DMS 273 (cell line): Measurements from ENCODE around the gene HSPA2.
"Not testable (repeated sequence)": the region's sequence is repeated elsewhere in the genome, so short reads cannot be mapped to it uniquely, and the experiment has no call there.

Source experiments
- DNase-seq: peaks from one replicate; lab custom pipeline; 2025; ENCODE audit not compliant: unreplicated experiment; lab: John Stamatoyannopoulos, UW

The HSPA2 gene

DNA sequence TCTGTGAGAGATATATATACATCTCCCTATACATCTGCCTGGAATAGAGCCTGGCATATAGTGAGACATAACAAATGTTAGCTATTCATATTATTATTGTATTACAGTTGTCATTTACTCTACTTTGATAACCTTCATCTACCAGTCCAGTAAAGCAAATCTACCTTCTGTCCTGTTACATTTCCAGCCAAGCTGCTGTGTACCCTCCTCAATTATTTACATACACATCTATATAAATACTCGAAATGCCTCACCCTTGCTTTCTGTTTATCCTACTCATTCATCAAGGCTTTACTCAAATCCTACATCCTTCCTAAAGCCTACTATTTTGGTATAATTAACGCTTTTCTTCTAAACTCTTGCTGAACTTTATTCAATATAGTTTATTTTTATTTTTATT lies 27.3 kb upstream of the HSPA2 start:
- no peak for DNase-seq

DNA sequence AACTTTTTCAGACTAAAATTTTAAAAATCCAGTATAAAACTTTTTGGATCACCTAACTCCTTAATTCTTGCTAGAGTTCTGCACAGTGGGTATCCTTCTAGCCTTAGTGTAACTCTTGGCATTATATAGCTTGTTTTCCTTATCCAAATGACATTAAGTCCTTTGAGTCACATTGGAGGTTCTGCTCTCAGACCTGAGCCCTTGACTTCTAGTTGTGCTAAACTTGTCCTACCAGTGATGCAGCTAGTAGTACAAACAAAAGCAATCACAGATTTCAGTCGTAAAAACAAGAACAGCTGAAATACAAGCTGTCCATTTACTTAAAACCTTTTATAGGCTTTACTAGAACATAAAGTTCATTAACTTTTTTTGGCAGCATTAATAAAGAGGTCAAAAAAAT lies 25.5 kb upstream of the HSPA2 start:
- DNase-seq: no peak

GRCh38 chr14:64516969-64517368 lies 23.6 kb upstream of the HSPA2 start:
- no peak for DNase-seq

- DNase-seq: not testable (repeated sequence)
These were observed 22.9 kb upstream of the HSPA2 start for GRCh38 chr14:64517667-64518066.

- no peak for DNase-seq
These were observed 22.3 kb upstream of the HSPA2 start for GRCh38 chr14:64518229-64518628.

DNA sequence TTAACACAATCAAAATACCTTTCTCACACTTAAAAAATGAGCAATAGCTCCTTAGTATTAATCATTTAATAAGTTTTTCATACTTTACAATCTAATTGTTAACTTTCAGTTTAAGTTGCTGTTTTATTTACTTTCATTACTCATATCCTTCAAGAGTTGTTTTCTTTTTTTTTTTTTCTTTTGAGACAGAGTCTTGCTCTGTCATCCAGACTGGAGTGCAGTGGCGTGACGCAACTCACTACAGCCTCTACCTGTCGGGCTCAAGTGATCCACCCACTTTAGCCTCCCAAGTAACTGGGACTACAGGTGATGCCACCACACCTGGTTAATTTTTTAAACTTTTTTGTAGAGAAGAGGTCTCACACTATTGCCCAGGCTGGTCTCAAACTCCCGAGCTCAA lies 19.8 kb upstream of the HSPA2 start:
- no peak for DNase-seq

DNA sequence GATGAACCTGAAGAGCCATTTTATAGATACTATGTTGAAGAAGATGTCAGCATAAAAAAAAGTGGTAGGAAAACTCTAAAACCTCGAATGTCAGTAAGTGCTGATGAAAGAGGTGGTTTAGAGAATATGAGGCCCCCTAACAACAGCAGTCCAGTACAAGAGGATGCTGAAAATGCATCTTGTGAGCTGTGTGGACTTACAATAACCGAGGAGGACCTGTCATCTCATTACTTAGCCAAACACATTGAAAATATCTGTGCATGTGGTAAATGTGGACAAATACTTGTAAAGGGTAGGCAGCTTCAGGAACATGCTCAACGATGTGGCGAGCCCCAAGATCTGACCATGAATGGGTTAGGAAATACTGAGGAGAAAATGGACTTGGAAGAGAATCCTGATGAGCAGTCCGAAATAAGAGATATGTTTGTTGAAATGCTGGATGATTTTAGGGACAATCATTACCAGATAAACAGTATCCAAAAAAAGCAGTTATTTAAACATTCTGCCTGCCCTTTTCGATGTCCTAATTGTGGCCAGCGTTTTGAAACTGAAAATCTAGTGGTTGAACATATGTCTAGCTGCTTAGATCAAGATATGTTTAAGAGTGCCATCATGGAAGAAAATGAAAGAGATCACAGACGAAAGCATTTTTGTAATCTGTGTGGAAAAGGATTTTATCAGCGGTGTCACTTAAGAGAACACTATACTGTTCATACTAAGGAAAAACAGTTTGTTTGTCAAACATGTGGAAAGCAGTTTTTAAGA lies 17.8 kb upstream of the HSPA2 start:
- DNase-seq: no peak

DNA sequence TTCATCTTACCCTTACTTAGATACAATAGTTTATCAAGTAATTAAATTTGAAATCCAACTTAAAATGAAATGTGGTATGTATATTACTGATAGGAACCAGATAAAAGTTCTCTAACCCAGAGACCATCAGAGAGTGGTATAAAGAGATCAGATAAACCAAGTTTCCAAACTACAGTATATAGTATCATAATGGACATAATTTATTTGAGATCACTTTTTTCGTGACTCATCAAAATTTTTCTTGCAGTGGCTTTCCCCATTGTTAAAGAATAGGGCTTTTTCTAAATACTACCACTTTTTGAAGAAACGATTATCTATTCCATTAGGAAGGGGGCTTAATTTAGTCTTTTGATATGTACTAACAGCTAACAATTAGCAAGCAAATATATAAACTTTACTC lies 15.2 kb upstream of the HSPA2 start:
- DNase-seq: no peak

GRCh38 chr14:64531567-64531966 lies 9.0 kb upstream of the HSPA2 start:
- DNase-seq: no peak

DNA sequence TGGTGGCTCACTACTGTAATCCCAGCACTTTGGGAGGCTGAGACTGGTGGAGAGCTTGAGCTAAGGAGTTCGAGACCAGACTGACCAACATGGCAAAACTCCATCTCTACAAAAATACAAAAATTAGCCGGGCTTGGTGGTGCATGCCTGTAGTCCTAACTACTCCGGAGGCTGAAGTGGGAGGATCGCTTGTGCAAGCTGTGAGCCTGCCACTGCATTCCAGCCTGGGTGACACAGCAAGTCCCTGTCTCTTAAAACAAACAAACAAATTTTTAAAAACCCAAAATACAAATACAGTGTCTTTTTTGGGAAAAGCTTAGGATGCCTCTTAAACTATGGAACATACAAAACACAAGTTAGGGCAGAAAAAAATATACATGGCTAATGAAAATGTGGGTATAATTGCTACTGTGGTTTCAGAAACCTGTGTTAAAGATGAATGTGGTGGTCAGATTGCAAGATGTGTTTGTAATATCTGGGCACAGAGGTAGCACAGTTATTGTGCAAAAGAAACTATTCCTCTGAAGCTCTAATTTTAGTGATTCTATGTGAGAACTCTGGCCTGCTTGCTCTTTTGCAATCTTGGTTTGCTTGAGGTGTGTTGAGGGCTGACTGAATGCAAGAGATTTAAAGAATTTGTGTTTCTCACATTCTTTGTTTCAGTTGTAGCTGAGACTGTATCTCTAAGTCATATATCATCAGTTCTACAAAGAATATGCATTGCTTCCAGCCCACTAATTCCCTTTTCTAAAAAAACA lies 3.9 kb upstream of the HSPA2 start:
- DNase-seq: no peak

GRCh38 chr14:64541261-64541971 lies 875 bp downstream of the HSPA2 start:
- peak; percentile 44 for DNase-seq

- DNase-seq: no peak
These were observed 1.7 kb downstream of the HSPA2 start for GRCh38 chr14:64541972-64542835.

- DNase-seq: no peak
These were observed 2.3 kb downstream of the HSPA2 start for GRCh38 chr14:64542836-64543201.

DNA sequence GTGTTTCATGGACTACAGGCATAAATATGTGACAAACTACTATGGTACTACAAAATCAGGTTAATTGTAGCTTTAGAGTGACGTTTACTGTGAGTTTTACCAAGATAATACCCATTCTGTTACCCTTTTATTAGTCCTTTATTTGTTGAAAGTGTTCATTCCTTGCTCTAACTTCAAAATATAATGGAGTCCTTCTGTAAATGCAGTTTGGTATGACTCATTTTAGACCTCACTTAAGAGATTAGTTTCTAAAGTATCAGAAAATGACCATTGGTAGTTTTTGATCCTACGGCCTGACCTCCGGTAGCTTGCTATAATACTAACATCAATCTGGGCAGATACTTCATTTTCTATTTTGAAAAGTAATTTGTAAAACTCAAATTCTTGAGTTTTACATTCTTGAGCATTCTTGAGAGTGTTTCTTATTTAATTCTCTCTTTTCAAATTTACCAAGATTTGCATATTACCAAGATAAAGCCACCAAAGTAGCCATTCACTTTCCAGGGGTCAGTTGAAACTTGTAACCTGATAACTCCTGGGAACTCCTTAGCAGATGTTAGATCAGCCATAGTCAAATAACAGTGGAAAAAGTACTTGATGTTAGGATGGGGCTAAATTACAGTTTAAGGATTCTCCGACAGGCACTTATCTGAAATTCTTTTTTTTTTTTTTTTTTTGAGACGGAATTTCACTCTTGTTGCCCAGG lies 4.2 kb downstream of the HSPA2 start:
- peak; percentile 10 for DNase-seq

- DNase-seq: no peak
These were observed 8.5 kb downstream of the HSPA2 start for GRCh38 chr14:64549016-64549415.

- DNase-seq: peak; percentile 90
These were observed 9.5 kb downstream of the HSPA2 start, which contains the start of gene PPP1R36 for GRCh38 chr14:64549791-64550620. TSS of gene PPP1R36 (plus strand) at chr14:64549961. CDS start at chr14:64549998, 37 bp downstream.

DNA sequence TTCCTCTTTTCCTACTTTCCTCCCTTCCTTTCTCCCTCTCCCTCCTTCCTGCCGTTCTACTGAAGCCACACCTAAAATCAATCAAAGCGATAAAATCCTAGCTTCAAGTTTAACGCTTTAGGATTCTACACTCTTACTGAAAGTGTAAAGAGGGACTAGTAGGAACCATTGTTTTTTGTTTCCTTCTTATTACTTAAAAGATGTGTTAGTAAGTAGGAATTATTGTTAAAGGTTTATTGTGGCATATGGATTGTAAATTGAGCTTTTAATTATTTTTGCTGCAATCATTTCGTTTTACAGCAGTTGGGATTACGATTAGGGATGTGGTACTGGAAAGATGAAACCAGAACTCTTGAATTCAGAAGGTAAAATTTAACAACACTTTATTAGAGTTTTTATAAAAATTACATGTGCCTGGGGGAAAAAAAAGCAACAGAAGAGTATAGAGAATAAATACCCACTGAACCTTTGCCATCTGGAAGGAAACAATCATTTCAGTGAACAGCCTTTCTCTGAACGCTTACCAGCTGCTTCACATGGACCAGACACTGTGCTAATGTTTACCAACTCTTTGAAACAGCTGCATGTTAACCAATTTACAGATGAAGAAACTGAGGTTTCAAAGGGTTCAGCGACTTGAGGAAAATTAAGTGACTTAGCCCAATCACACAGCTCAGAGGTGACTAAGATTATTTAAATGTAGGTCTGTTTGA lies 10.2 kb downstream of the HSPA2 start:
- peak; percentile 70 for DNase-seq

DNA sequence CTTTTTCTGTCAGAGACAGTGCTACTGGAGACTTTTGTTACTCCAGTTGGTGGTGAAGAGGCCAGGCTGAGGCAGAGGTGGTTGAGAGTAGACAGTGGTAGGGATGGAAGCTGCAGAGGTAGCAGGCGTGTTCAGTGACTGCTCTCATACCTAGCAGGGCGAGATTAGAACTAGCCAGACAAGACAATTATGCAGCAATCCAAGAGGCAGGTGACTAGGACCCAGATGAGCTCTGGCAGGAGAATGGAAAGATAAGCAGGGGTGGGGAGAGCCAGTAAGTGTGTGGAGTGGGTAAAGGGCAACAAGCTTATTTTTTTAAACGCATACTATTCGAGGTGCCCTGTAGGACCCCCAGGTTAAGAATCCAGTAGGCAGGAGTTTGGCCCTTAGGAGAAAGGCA lies 14.0 kb downstream of the HSPA2 start:
- no peak for DNase-seq

- DNase-seq: no peak
These were observed 16.0 kb downstream of the HSPA2 start for GRCh38 chr14:64556526-64556925.
